Testis (tissue), 3 donors: ENCODE results near the gene IL6R. TPM values are rescaled to one million over a fixed set of nuclear protein-coding genes. Genes with fewer than 3 reads are reported as not detected.

Source experiments
- DNase-seq: peaks from one replicate; pipeline ENCODE4 v3.0.0-alpha.2; 2019
- H3K27ac ChIP-seq, 2 donors: fragments of 200-600 bp; sonication (generic); one replicate each; pipeline ENCODE4 v1.5.1; 2019
- H3K27me3 ChIP-seq: fragments of 200-600 bp; sonication (generic); one replicate; pipeline ENCODE4 v1.5.1; 2019
- H3K36me3 ChIP-seq: fragments of 200-600 bp; sonication (generic); one replicate; pipeline ENCODE4 v1.5.1; 2017; ENCODE audit warnings: low read depth; ENCODE audit errors: missing control alignments
- H3K4me1 ChIP-seq: fragments of 200-600 bp; sonication (generic); one replicate; pipeline ENCODE4 v1.5.1; 2019
- H3K4me3 ChIP-seq, 2 donors: fragments of 200-600 bp; sonication (generic); one replicate each; pipeline ENCODE4 v1.5.1; 2017 to 2019
- H3K9me3 ChIP-seq: fragments of 200-600 bp; sonication (generic); one replicate; pipeline ENCODE4 v1.5.1; 2017
- CTCF ChIP-seq, 3 experiments: fragments of 450-650 bp in 2 of 3; fragments of 200-600 bp in 1 of 3; sonication (generic) in 1 of 3; IDR thresholded peaks; one replicate each; pipeline ENCODE4 v1.5.1; 2016 to 2019; ENCODE audit warnings: antibody characterized with exemption in 3 of 3, mild to moderate bottlenecking in 2 of 3, moderate library complexity in 1 of 3
- POLR2A ChIP-seq: fragments of 450-650 bp; IDR thresholded peaks from one replicate; pipeline ENCODE4 v1.6.1; 2017; ENCODE audit warnings: antibody characterized with exemption, mild to moderate bottlenecking, moderate library complexity
- WGBS, 2 donors: methylation state at CpG; one replicate each; pipeline ENCODE4 v1.1.5; 2018; 5-methylcytosine and 5-hydroxymethylcytosine counted together
- intact Hi-C: fragments of 100-400 bp; cut with DNase I; formaldehyde crosslinking; loops from one replicate; pipeline ENCODE4 v1.15.1; 2023; ENCODE audit warnings: low total_unique reads
- polyA plus RNA-seq: library from polyadenylated mRNA; stranded (reverse); fragments of 350-450 nt; fragmentation: Illumina TruSeq; extraction: RNeasy Lipid Tissue Mini Kit (QIAGEN cat#74804); gene quantifications from one replicate; pipeline ENCODE4 v1.2.3, GENCODE V29; 2014; ENCODE audit warnings: low read depth, low replicate concordance; ENCODE audit not compliant: insufficient read depth
- total RNA-seq, 2 donors: library from RNA; depleted of rRNA; stranded (reverse); fragments of >200 nt; gene quantifications; one replicate each; pipeline ENCODE4 v1.2.3, GENCODE V29; 2016

Gene IL6R
- total and polyA plus RNA-seq, 3 donors from 2014 or later: 8.5 to 29.7 (median 25.0) TPM

GRCh38 chr1:154427173-154428139 lies 22.3 kb downstream of the IL6R start:
- Histone ChIP-seq H3K27me3 (no peaks in the 10 kb centered on the region), H3K4me3 (no peak overlapping the region), H3K9me3 (no peaks in the 10 kb centered on the region), H3K27ac (peak overlapping the region in 1 of 2 donors; percentile 32), H3K36me3 (no peaks in the 10 kb centered on the region), H3K4me1 (peaks cover 33% of the 10 kb centered on the region)
- 49% methylated on average over 7 to 8 of the region's 8 CpGs for WGBS, 2 donors
- intact Hi-C loops: no loop called here
- no peak for TF ChIP-seq POLR2A
- no peak for TF ChIP-seq CTCF (IDR thresholded peaks at IDR 0.05)
- peak; percentile 89 for DNase-seq

- DNase-seq: peak; percentile 75
- no peak overlapping the region for H3K27ac ChIP-seq
- no peak for TF ChIP-seq CTCF (IDR thresholded peaks at IDR 0.05)
- no peak for TF ChIP-seq POLR2A
- no peaks in the 10 kb centered on the region for H3K9me3 ChIP-seq
- H3K4me1 ChIP-seq: peaks cover 27% of the 10 kb centered on the region
- H3K27me3 ChIP-seq: no peaks in the 10 kb centered on the region
- 90 to 91% methylated on average over 6 to 15 of the region's 15 CpGs for WGBS, 2 donors
- no peaks in the 10 kb centered on the region for H3K36me3 ChIP-seq
- H3K4me3 ChIP-seq: no peak overlapping the region
- intact Hi-C loops: no loop called here
Measured at GRCh38 chr1:154429118-154429517, 24.0 kb downstream of the IL6R start.

- H3K4me1 ChIP-seq: peaks cover 33% of the 10 kb centered on the region
- 73 to 78% methylated on average over 17 of the region's 17 CpGs for whole genome bisulfite sequencing, 2 donors
Measured at GRCh38 chr1:154429841-154430611, 24.9 kb downstream of the IL6R start.

GRCh38 chr1:154430903-154431302 lies 25.8 kb downstream of the IL6R start:
- H3K36me3 ChIP-seq: no peaks in the 10 kb centered on the region
- peaks cover 33% of the 10 kb centered on the region for H3K4me1 ChIP-seq
- intact Hi-C loops: no loop called here
- 53 to 60% methylated on average over 11 of the region's 11 CpGs for WGBS, 2 donors
- H3K4me3 ChIP-seq: no peak overlapping the region
- no peak overlapping the region for H3K27ac ChIP-seq
- DNase-seq: peak; percentile 71
- H3K9me3 ChIP-seq: no peaks in the 10 kb centered on the region
- no peak for TF ChIP-seq POLR2A
- TF ChIP-seq CTCF (IDR thresholded peaks at IDR 0.05): no peak
- H3K27me3 ChIP-seq: no peaks in the 10 kb centered on the region

More at GRCh38 chr1:154429841-154430611, 24.9 kb downstream of the IL6R start:
- Histone ChIP-seq H3K27me3 (no peaks in the 10 kb centered on the region), H3K4me3 (no peak overlapping the region), H3K27ac (peak overlapping the region in 1 of 2 donors; percentile 32), H3K9me3 (no peaks in the 10 kb centered on the region), H3K36me3 (no peaks in the 10 kb centered on the region)
- intact Hi-C loops: no loop called here
- no peak for TF ChIP-seq CTCF (IDR thresholded peaks at IDR 0.05)
- no peak for TF ChIP-seq POLR2A
- no peak for DNase-seq
